Measurements from ENCODE around the gene BMS1. TPM values are rescaled to one million over a fixed set of nuclear protein-coding genes. Genes with fewer than 3 reads are reported as not detected.
A peak's percentile ranks its signal among the peaks of the same experiment; 100 is the strongest.

BMS1 gene
- total RNA-seq, 1 experiment from 2014 or later = 36.3 TPM

GRCh38 chr10:42865716-42866114 is 83.1 kb downstream of the BMS1 start:
- intact Hi-C loops (cut with micrococcal nuclease; ENCODE audit: unreplicated experiment) = loop anchor here (1.0 kb wide), 3 partner anchors 110 to 240 kb away; no protein-coding TSS in a partner anchor
- no peaks in the 10 kb centered on the region for H3K9me3 ChIP-seq
- no peaks in the 10 kb centered on the region for H3K36me3 ChIP-seq (ENCODE audit: control insufficient read depth, insufficient read depth, low read length)
- H3K36me3 Mint-ChIP-seq (ENCODE audit: insufficient read depth, unreplicated experiment) = no peaks in the 10 kb centered on the region
- peaks cover 31% of the 10 kb centered on the region for H3K27me3 Mint-ChIP-seq (ENCODE audit: insufficient read depth, unreplicated experiment)
- no peaks in the 10 kb centered on the region for H3K9me3 Mint-ChIP-seq (ENCODE audit: unreplicated experiment)
- ChIA-PET POLR2A (no interaction called here), CTCF (no interaction called here)
- H3K4me1 Mint-ChIP-seq (ENCODE audit: low read depth, unreplicated experiment) = peaks cover 4% of the 10 kb centered on the region
- H3K4me3 Mint-ChIP-seq (ENCODE audit: unreplicated experiment) = no peak overlapping the region
- TF ChIP-seq CTCF (IDR thresholded peaks at IDR 0.05; ENCODE audit: insufficient read depth in 1 of 2, low read depth in 1 of 2, low read length in 1 of 2, severe bottlenecking in 1 of 2, unreplicated experiment in 1 of 2) = no peak
- H3K4me1 ChIP-seq = no peaks in the 10 kb centered on the region
- H3K27me3 ChIP-seq (replicated peaks; ENCODE audit: control insufficient read depth, insufficient read depth, low read length) = 0 out of 2 replicates have a peak, but pooled peaks cover 2% of the 10 kb centered on the region
- H3K4me3 ChIP-seq (ENCODE audit: low read depth, low read length) = no peak overlapping the region
- BruUV-seq (replicated peaks) = no TSS peak
- no peak for DNase-seq
- no peak overlapping the region for H3K27ac Mint-ChIP-seq (ENCODE audit: unreplicated experiment)

- POLR2A ChIA-PET = no interaction called here
- peaks cover 29% of the 10 kb centered on the region for H3K27me3 Mint-ChIP-seq (ENCODE audit: insufficient read depth, unreplicated experiment)
- H3K4me3 Mint-ChIP-seq (ENCODE audit: unreplicated experiment) = peak overlapping the region; percentile 37
- Histone ChIP-seq H3K36me3 (ENCODE audit: control insufficient read depth, insufficient read depth, low read length) (no peaks in the 10 kb centered on the region), H3K4me1 (no peaks in the 10 kb centered on the region), H3K27me3 (replicated peaks; ENCODE audit: control insufficient read depth, insufficient read depth, low read length) (0 out of 2 replicates have a peak, but pooled peaks cover 2% of the 10 kb centered on the region), H3K4me3 (ENCODE audit: low read depth, low read length) (peak overlapping the region; percentile 16), H3K9me3 (no peaks in the 10 kb centered on the region)
- no peaks in the 10 kb centered on the region for H3K36me3 Mint-ChIP-seq (ENCODE audit: insufficient read depth, unreplicated experiment)
- intact Hi-C loops (cut with micrococcal nuclease; ENCODE audit: unreplicated experiment) = loop anchor here (1.0 kb wide), 3 partner anchors 109 to 239 kb away; no protein-coding TSS in a partner anchor
- no peak overlapping the region for H3K27ac Mint-ChIP-seq (ENCODE audit: unreplicated experiment)
- no peaks in the 10 kb centered on the region for H3K9me3 Mint-ChIP-seq (ENCODE audit: unreplicated experiment)
- TF ChIP-seq CTCF (IDR thresholded peaks at IDR 0.05; ENCODE audit: insufficient read depth in 1 of 2, low read depth in 1 of 2, low read length in 1 of 2, severe bottlenecking in 1 of 2, unreplicated experiment in 1 of 2) = peak; percentile 73 to 79
- peak; percentile 73 to 85 for DNase-seq
- no TSS peak for BruUV-seq (replicated peaks)
- H3K4me1 Mint-ChIP-seq (ENCODE audit: low read depth, unreplicated experiment) = peaks cover 4% of the 10 kb centered on the region
- CTCF ChIA-PET = no interaction called here
Measured at GRCh38 chr10:42866115-42866995, 83.8 kb downstream of the BMS1 start.

GRCh38 chr10:42867571-42867970 is 85.0 kb downstream of the BMS1 start:
- no peaks in the 10 kb centered on the region for H3K4me1 ChIP-seq
- no peaks in the 10 kb centered on the region for H3K9me3 ChIP-seq
- H3K4me3 ChIP-seq (ENCODE audit: low read depth, low read length) = no peak overlapping the region
- H3K36me3 ChIP-seq (ENCODE audit: control insufficient read depth, insufficient read depth, low read length) = no peaks in the 10 kb centered on the region
- Mint-ChIP-seq H3K27ac (ENCODE audit: unreplicated experiment) (no peak overlapping the region), H3K36me3 (ENCODE audit: insufficient read depth, unreplicated experiment) (no peaks in the 10 kb centered on the region), H3K27me3 (ENCODE audit: insufficient read depth, unreplicated experiment) (peaks cover 23% of the 10 kb centered on the region), H3K4me3 (ENCODE audit: unreplicated experiment) (no peak overlapping the region), H3K4me1 (ENCODE audit: low read depth, unreplicated experiment) (peaks cover 4% of the 10 kb centered on the region), H3K9me3 (ENCODE audit: unreplicated experiment) (no peaks in the 10 kb centered on the region)
- intact Hi-C loops (cut with micrococcal nuclease; ENCODE audit: unreplicated experiment) = no loop called here
- TF ChIP-seq CTCF (IDR thresholded peaks at IDR 0.05; ENCODE audit: insufficient read depth in 1 of 2, low read depth in 1 of 2, low read length in 1 of 2, severe bottlenecking in 1 of 2, unreplicated experiment in 1 of 2) = no peak
- POLR2A ChIA-PET = no interaction called here
- no peak for DNase-seq
- CTCF ChIA-PET = interaction anchor here (0.5 kb wide), 1 partner anchor 595 kb away, joined by 6 read pairs; no protein-coding TSS in a partner anchor
- no TSS peak for BruUV-seq (replicated peaks)
- no peaks in the 10 kb centered on the region for H3K27me3 ChIP-seq (replicated peaks; ENCODE audit: control insufficient read depth, insufficient read depth, low read length)
